ENCODE data around the gene ECI1.

DNA sequence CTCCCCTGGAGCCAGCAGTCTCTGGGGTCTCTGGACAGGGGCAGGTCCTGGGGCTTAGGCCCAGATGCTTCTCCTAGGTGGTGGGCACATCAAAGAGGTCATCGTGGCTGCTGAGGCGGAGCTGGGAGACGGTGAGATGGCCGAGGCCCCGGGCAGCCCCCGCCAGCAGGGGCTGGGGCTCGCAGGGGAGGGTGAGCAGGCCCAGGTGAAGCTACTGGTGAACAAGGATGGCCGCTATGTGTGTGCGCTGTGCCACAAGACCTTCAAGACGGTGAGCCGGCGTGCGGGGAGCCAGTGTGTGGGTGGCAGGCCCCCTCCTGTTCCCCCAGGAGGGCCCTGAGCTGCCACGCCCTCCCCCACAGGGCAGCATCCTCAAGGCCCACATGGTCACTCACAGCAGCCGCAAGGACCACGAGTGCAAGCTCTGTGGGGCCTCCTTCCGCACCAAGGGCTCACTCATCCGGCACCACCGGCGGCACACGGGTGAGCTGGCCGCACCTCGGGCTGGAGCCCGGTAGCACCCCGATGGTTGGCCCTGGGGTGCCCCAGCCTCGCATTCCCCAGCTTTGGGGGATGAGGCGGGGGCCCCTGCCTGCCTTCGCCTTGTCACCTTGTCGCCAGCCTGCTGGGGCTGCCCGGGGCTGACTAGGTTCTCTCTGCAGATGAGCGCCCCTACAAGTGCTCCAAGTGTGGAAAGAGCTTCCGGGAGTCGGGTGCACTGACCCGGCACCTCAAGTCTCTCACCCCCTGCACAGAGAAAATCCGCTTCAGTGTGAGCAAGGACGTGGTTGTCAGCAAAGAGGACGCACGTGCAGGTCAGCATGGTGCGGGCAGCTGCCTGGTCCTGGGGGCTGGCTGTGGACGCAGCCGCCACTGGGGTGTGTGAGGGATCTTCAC, 19.0 kb downstream of the ECI1 start:
- no peak for TF ChIP-seq CTCF (IDR thresholded peaks at IDR 0.05)
- no peak for TF ChIP-seq POLR2A (IDR thresholded peaks at IDR 0.05)

Measured in body of pancreas (tissue), 4 donors.